Right lobe of liver (tissue), 6 donors: ENCODE data around the gene ETS2. TPM values are rescaled to one million over a fixed set of nuclear protein-coding genes. Genes with fewer than 3 reads are reported as not detected.
A peak's percentile ranks its signal among the peaks of the same experiment; 100 is the strongest.

Experiments
- ATAC-seq, 4 donors: fragments of 200-7000 bp; cut with Tn5 transposase; one replicate each; pipeline ENCODE4 v1.9.1; 2020; ENCODE audit warnings: mild to moderate bottlenecking in 4 of 4, moderate library complexity in 4 of 4
- DNase-seq, 3 donors: peaks; one replicate each; pipeline ENCODE4 v3.0.0-alpha.2; 2020
- H3K27ac ChIP-seq, 3 donors: fragments of 200-600 bp; one replicate each; pipeline ENCODE4 v1.8.0; 2022
- H3K27me3 ChIP-seq, 2 donors: fragments of 200-600 bp; one replicate each; pipeline ENCODE4 v1.8.0; 2022
- H3K36me3 ChIP-seq, 4 donors: fragments of 200-600 bp; sonication (generic) in 1 of 4; one replicate each; pipeline versions ENCODE4 v1.5.1 to v1.8.0; 2017 to 2022; ENCODE audit warnings: control low read depth in 1 of 4
- H3K4me1 ChIP-seq, 4 donors: fragments of 200-600 bp; sonication (generic) in 1 of 4; one replicate each; pipeline versions ENCODE4 v1.5.1 to v1.8.0; 2017 to 2022; ENCODE audit warnings: control low read depth in 1 of 4
- H3K4me3 ChIP-seq, 3 donors: fragments of 200-600 bp; one replicate each; pipeline ENCODE4 v1.8.0; 2022
- H3K9me3 ChIP-seq, 4 donors: fragments of 200-600 bp; sonication (generic) in 1 of 4; one replicate each; pipeline versions ENCODE4 v1.5.1 to v1.8.0; 2017 to 2022; ENCODE audit warnings: control low read depth in 1 of 4
- POLR2A ChIP-seq: fragments of 450-650 bp; IDR thresholded peaks from one replicate; pipeline ENCODE4 v1.6.1; 2017; ENCODE audit warnings: antibody characterized with exemption, mild to moderate bottlenecking
- WGBS: methylation state at CpG from one replicate; pipeline ENCODE4 v1.1.6; 2018; ENCODE audit warnings: low coverage, low lambda C conversion rate; ENCODE audit not compliant: insufficient coverage; ENCODE audit errors: missing lambda C conversion rate; 5-methylcytosine and 5-hydroxymethylcytosine counted together
- intact Hi-C, 2 donors: fragments of 100-400 bp; cut with DNase I; formaldehyde crosslinking; loops; one replicate each; pipeline versions ENCODE4 v1.11.2 to v1.14.1; 2022
- total RNA-seq, 6 experiments: library from RNA; depleted of rRNA in 2 of 6; stranded (reverse); fragments of >200 nt in 2 of 6; fragmentation: NEBNext Ultra II Directional in 3 of 6; extraction: Animal tissue kit (Norgen Biotek cat#: 25700) in 3 of 6; gene quantifications; one replicate each; pipeline versions ENCODE4 v1.1.0 to v1.2.4, GENCODE V29; 2016 to 2023
- TF ChIP-seq, protein P1 (sequence below), 4 donors: fragments of 200-600 bp in 3 of 4; fragments of 450-650 bp in 1 of 4; IDR thresholded peaks; one replicate each; pipeline versions ENCODE4 v1.5.1 to v1.8.0; 2016 to 2022; ENCODE audit warnings: antibody characterized with exemption in 4 of 4, mild to moderate bottlenecking in 2 of 4
- donor health status: DM: no; HTN: yes; CAD: no.
- donor health status: DM: no; HTN: no; CAD: no.
- donor health status: DM: no; HTN: no; CAD: no.
- donor health status: DM: no; HTN: yes; CAD: no.
- donor health status: DM: no; HTN: yes; CAD: no.

ETS2 gene
- total RNA-seq, 6 experiments from 2014 or later = 38.3 to 252 (median 129) TPM

GRCh38 chr21:38792676-38793459 lies 12.9 kb upstream of the ETS2 start:
- Histone ChIP-seq H3K27ac (no peak overlapping the region), H3K36me3 (no peaks in the 10 kb centered on the region), H3K27me3 (no peaks in the 10 kb centered on the region), H3K4me3 (no peak overlapping the region), H3K4me1 (peaks cover 0 to 13% (median 6%) of the 10 kb centered on the region in 4 donors), H3K9me3 (no peaks in the 10 kb centered on the region)
- no peak for ATAC-seq
- 50% methylated on average over 2 of the region's 5 CpGs for WGBS
- no peak for DNase-seq
- intact Hi-C loops = no loop called here
- no peak for TF ChIP-seq POLR2A
- TF ChIP-seq, protein P1, sequence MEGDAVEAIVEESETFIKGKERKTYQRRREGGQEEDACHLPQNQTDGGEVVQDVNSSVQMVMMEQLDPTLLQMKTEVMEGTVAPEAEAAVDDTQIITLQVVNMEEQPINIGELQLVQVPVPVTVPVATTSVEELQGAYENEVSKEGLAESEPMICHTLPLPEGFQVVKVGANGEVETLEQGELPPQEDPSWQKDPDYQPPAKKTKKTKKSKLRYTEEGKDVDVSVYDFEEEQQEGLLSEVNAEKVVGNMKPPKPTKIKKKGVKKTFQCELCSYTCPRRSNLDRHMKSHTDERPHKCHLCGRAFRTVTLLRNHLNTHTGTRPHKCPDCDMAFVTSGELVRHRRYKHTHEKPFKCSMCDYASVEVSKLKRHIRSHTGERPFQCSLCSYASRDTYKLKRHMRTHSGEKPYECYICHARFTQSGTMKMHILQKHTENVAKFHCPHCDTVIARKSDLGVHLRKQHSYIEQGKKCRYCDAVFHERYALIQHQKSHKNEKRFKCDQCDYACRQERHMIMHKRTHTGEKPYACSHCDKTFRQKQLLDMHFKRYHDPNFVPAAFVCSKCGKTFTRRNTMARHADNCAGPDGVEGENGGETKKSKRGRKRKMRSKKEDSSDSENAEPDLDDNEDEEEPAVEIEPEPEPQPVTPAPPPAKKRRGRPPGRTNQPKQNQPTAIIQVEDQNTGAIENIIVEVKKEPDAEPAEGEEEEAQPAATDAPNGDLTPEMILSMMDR (IDR thresholded peaks at IDR 0.05) = no peak

DNA sequence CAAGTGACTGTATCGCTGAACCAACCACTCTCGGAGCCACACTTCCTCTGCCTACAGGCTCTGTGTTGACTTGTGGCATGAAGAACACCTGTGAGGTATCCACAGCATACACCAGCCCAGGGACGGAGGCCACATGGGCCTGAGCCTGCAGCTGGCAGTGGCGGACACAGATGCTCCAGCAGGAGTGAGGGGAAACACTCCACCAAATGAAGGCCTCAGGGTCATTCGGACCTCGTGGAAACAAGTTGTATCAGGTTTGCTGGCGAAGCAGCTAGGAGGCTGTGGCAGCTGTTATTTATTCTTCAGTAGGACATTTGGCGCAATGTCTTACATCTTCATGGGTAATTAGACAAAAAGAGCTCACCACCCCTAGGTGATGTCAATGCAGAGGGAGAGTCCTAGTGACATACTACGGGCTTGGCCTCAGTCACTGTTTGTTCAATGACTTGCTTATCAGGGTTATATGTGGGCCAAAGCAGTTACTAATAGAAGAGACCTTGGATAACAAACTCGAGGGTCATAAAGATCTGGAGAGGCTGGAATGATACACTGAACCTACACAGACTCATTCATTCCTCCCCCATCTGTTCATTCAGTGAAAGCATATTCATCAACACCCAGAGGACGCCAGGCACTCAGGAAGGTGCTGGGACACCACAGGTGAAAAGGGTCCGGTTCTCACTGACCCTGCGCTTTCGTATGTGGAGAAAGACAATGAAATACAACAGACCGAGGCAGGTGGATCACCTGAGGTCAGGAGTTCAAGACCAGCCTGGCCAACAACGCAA lies 11.6 kb upstream of the ETS2 start:
- TF ChIP-seq, protein P1 (IDR thresholded peaks at IDR 0.05) = no peak
- no peak for TF ChIP-seq POLR2A
- Histone ChIP-seq H3K27me3 (no peaks in the 10 kb centered on the region), H3K27ac (peak overlapping the region; percentile 51 to 84 (median 56)), H3K4me3 (no peak overlapping the region), H3K36me3 (no peaks in the 10 kb centered on the region), H3K9me3 (no peaks in the 10 kb centered on the region), H3K4me1 (peaks cover 0 to 7% (median 3%) of the 10 kb centered on the region in 4 donors)
- WGBS = 81% methylated on average over 14 of the region's 16 CpGs
- no peak for DNase-seq
- intact Hi-C loops = no loop called here
- ATAC-seq = peak; percentile 72 to 77 (median 72)

GRCh38 chr21:38794978-38795377 lies 10.8 kb upstream of the ETS2 start:
- DNase-seq (peak; percentile 70 to 84 (median 82)), ATAC-seq (peak; percentile 70 to 87 (median 83))
- Histone ChIP-seq H3K9me3 (no peaks in the 10 kb centered on the region), H3K27me3 (no peaks in the 10 kb centered on the region), H3K4me3 (no peak overlapping the region), H3K4me1 (peaks cover 0 to 7% (median 3%) of the 10 kb centered on the region in 4 donors), H3K36me3 (no peaks in the 10 kb centered on the region), H3K27ac (peak overlapping the region; percentile 51 to 84 (median 56))
- WGBS = 33% methylated on average over 6 of the region's 6 CpGs
- TF ChIP-seq POLR2A = no peak
- TF ChIP-seq, protein P1 (IDR thresholded peaks at IDR 0.05) = no peak
- intact Hi-C loops = no loop called here

DNA sequence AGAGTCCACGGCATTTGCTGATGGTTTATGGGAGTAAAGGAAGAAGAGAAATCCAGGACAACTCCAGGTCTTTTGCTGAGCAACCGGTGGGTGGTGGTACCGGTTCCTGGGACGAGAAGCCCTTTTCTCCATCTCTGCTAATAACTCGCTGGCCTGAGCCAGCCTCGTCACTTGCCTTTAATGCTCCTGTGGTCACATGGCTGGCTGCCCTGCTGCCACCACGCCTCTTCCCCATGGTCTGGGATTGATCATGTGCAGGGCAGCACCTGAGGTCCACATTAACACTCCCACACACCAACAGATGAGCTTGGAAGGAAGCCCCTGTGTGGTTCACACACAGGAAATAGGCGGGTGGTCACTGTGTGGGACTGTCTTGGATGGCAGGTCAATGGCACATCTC lies 10.3 kb upstream of the ETS2 start:
- Histone ChIP-seq H3K27ac (peak overlapping the region; percentile 36 to 56 (median 51)), H3K27me3 (no peaks in the 10 kb centered on the region), H3K4me3 (no peak overlapping the region), H3K4me1 (peaks cover 0 to 7% (median 3%) of the 10 kb centered on the region in 4 donors), H3K9me3 (no peaks in the 10 kb centered on the region), H3K36me3 (no peaks in the 10 kb centered on the region)
- ATAC-seq = peak in 3 of 4 donors; percentile 9 to 27 (median 20)
- intact Hi-C loops = no loop called here
- no peak for TF ChIP-seq POLR2A
- TF ChIP-seq, protein P1 (IDR thresholded peaks at IDR 0.05) = no peak
- no peak for DNase-seq
- WGBS = 73% methylated on average over 2 of the region's 8 CpGs
